Endometrial microvascular endothelial cells (primary cell): ENCODE results near the gene CEP55. TPM values are rescaled to one million over a fixed set of nuclear protein-coding genes. Genes with fewer than 3 reads are reported as not detected.
"Not testable (repeated sequence)": the region's sequence is repeated elsewhere in the genome, so short reads cannot be mapped to it uniquely, and the experiment has no call there.

Source experiments
- in situ Hi-C: cut with HindIII; loops from 2 replicates; pipeline ENCODE4 v1.10.0; 2017; ENCODE audit warnings: low sequenced_read_pairs, low pct_unique_long_range_greater_than_20kb; ENCODE audit errors: inconsistent ontology term
- total RNA-seq: library from RNA; depleted of rRNA; stranded (reverse); fragments of >200 nt; gene quantifications from one replicate; pipeline ENCODE4 v1.2.3, GENCODE V29; 2015; ENCODE audit errors: inconsistent ontology term

The CEP55 gene
- total RNA-seq, 1 donor from 2014 or later, result 72.3 TPM

GRCh38 chr10:93467635-93468034 lies 28.8 kb upstream of the CEP55 start:
- in situ Hi-C loops, result not testable (repeated sequence)

- in situ Hi-C loops, result no loop called here
These were observed 27.8 kb upstream of the CEP55 start for GRCh38 chr10:93468461-93469213.

- in situ Hi-C loops, result no loop called here
These were observed 27.0 kb upstream of the CEP55 start for GRCh38 chr10:93469454-93469853.

DNA sequence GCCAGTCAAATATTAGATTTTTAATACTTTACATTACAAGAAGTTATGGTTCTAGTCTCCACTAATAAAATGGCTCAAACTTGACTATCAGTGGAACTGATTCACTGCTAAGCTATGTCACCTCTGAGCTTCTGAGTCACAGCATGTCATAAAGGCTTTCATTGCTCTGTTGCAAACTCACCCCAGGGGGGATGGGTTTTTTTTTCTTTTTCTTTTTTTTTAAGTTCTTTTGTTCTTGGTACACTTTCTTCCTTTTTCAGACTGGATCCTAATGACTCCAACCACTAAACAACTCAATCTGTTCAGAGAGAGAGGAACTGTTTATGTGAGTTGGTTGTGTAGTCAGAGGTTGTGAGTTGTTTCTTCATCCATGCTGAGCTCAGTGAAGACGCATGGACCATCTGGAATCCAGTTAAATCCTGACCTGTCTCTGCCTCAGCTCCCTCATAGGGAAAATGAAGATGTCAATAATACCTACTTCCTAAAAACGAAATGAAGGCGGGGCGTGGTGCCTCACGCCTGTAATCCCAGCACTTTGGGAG lies 25.2 kb upstream of the CEP55 start:
- in situ Hi-C loops, result no loop called here

DNA sequence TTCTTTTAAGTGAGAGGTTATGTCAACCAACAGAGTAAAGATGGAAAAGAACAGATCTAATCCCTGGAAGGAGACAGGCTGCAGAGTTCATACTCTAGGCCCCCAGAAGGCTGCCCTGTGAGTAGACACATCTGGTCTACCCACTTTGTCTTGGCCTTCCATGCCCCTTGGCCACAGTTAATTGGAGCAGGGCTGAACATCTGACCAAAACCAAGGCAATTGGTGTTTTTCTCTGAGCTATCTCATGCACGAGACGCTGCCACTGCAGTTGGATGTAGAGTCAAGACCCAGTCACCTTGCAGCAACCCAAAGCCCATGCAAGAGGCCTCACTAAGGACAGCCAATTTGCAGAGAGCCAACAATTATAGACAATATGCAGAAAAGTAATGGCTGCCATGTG lies 23.3 kb upstream of the CEP55 start:
- in situ Hi-C loops, result no loop called here

DNA sequence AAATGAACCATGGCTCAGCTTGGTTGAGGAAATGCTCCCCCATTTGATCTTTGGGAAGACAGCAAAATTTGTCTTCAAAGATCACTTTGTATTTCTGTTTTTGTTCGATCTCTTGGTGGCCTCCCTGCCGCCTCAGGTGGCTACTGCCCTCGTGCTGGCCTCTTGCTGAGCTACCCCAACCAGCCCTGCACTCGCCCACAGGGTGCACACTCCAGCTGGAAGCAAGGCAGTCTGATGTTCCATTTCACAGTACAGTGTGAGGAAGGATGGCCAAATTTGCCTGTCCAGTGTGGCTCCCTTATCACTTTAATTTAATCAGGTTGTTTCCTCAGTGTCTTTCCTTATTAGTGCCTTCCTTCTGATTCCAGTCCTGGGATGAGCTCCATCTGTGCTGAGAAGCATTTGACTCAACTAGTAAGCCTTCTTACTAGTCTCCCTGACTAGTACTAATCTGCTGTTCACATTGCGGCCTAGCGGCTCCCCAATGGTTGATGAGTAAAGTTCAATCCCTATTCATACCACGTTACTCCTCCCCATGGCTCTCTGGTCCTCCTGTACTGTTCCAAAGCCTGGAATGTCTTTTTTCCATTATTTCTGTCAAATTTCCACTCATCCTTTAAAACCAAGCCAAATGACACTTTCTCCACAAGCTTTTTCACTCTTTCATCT lies 22.5 kb upstream of the CEP55 start:
- in situ Hi-C loops, result no loop called here

GRCh38 chr10:93475227-93475626 lies 21.2 kb upstream of the CEP55 start:
- in situ Hi-C loops, result no loop called here

DNA sequence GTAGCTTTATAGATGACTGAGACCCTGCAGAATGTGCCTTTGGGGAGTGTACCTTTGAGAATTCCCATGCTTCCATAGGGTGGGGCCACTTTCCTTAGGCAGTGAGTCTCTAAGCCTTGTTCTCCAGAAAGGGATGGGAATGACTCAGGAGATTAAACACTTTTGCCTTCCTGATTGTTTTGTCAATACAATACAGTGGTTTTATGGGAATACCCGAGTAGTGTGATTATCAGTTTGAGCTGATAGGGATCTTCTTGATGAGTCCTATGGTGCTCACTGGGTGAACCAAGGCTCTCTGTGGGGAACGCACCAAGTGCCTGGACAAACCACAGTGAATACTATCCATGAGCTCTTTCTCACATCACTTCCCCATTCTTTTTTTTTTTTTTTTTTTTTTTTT lies 20.5 kb upstream of the CEP55 start:
- in situ Hi-C loops, result no loop called here

DNA sequence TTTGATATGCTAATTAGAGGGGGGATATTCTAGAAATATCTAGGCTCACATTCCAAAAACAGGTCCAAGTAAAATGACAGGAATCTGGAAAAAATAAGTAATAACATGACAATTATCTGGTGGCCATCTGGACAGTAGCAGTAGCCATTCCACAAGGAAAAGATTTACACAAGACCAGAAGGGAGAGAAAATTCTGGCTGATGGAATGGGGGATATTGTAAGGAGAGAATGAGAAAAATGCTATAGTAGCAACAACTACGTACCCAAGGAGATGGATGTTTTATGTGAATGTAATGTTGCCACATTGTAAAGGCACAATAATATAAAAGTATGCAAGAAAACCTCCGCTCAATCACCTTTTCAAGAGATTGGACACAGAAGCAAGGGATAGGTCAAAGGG lies 19.7 kb upstream of the CEP55 start:
- in situ Hi-C loops, result no loop called here

GRCh38 chr10:93478873-93479272 lies 17.5 kb upstream of the CEP55 start:
- in situ Hi-C loops, result no loop called here

DNA sequence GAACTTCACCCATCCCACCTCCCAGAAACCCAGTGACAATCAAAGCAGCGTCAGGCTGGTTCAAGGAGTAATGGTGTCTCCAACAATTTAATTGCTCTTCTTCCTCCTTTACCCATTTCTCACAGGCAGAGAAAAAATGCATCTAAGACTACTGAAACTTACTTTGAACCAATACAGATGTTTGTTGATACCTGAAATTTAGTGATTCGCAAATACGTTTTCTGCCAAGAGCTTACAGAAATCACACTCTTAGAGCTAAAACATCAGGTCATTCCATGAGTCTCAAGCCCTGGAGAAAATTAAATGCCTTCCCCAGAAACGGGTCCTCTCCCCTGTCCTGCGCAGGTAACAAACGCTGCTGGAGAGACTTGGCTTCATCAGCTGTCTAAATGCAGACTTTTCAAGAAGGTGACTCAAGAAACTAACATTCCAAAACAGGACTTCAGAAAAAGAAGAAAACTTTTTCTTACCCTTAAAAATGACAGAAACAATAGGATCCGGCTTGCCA lies 14.7 kb upstream of the CEP55 start:
- in situ Hi-C loops, result no loop called here

GRCh38 chr10:93482145-93482834 lies 14.1 kb upstream of the CEP55 start, which contains the start of gene MYOF:
TSS of gene MYOF (minus strand) at chr10:93482334. CDS start at chr10:93482194, 140 bp downstream.
- in situ Hi-C loops, result no loop called here

- in situ Hi-C loops, result no loop called here
These were observed 10.7 kb upstream of the CEP55 start for GRCh38 chr10:93485690-93486089.

GRCh38 chr10:93488956-93489528 lies 7.4 kb upstream of the CEP55 start:
- in situ Hi-C loops, result no loop called here

- in situ Hi-C loops, result no loop called here
These were observed 4.8 kb upstream of the CEP55 start for GRCh38 chr10:93491602-93492121.

- in situ Hi-C loops, result no loop called here
These were observed 3.2 kb upstream of the CEP55 start for GRCh38 chr10:93493162-93493561.

DNA sequence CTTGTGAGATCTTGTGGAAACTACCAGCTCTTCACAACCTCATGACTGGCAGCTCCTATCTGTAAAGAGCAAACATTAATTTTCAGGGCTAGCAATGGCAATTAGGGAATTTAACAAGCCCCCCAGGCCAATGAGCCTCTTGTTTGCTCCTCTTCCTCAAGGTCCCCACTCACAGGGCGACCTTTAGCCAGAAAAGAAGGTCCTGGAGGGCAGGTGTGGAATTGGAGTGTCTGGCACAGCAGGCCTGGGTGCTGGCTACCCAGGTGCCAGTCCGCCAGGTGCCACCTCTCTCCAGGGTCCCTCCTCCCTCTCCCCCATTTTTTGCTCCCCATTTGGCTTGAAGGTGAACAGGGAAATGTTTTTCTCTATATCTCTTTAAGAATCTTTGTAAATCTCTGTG lies 1.9 kb upstream of the CEP55 start:
- in situ Hi-C loops, result no loop called here

DNA sequence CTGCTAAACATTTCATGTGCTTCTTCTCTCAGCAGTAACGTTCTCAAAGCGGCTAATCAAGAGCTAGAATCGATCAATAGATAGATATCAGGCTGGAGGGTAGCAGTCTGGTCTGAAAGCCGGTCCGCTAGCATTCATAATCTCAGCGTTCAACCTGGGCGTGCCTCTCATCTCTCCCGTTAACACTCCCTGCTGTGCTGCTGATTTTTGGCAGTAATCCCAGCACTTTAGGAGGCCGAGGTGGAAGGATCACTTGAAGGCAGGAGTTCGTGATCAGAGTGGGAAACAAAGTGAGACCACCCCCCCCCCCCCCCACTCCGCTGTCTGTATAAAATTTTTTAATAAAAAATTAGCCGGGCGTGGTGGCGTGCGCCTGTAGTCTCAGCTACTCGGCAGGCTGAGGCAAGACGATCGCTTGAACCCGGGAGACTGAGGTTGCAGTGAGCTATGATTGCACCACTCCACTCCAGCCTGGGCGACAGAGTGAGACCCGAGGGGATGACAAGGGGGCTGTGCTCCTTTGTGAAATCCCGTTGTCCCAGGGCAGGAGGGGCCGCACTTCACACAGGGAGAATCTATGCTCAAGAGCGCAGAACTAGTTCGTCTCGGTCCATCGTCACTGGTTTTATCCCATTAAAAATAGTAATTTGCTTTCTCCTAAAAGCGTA lies 624 bp upstream of the CEP55 start:
- in situ Hi-C loops, result no loop called here
